ENCODE data around the gene FDX1. TPM values are rescaled to one million over a fixed set of nuclear protein-coding genes. Genes with fewer than 3 reads are reported as not detected.
A peak's percentile ranks its signal among the peaks of the same experiment; 100 is the strongest.

Gene FDX1
- total RNA-seq, 1 experiment from 2014 or later = 10.9 TPM

- no peak for DNase-seq (ENCODE audit: low read depth)
Measured at GRCh38 chr11:110431051-110431672, 1.4 kb downstream of the FDX1 start.

DNA sequence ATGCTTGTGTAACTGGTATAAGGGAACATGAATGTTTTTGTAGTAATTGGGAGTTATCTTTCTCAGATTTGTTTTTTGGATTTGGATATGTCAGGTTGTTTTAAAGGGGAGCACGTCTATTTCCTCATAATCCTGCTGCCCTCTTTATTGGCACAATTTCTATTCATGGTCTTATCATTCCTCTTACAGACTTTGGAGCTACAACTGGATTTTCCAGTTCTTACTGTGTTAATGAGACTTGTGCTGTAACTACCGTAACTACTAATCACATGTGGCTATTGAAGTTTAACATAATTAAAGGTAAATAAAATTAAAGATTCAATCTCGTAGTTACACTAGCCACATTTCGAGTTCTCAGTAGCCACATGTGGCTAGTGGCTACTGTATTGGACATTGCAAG lies 1.9 kb downstream of the FDX1 start:
- DNase-seq (ENCODE audit: low read depth) = no peak

GRCh38 chr11:110432713-110433392 lies 3.1 kb downstream of the FDX1 start:
- DNase-seq (ENCODE audit: low read depth) = peak; percentile 6

DNA sequence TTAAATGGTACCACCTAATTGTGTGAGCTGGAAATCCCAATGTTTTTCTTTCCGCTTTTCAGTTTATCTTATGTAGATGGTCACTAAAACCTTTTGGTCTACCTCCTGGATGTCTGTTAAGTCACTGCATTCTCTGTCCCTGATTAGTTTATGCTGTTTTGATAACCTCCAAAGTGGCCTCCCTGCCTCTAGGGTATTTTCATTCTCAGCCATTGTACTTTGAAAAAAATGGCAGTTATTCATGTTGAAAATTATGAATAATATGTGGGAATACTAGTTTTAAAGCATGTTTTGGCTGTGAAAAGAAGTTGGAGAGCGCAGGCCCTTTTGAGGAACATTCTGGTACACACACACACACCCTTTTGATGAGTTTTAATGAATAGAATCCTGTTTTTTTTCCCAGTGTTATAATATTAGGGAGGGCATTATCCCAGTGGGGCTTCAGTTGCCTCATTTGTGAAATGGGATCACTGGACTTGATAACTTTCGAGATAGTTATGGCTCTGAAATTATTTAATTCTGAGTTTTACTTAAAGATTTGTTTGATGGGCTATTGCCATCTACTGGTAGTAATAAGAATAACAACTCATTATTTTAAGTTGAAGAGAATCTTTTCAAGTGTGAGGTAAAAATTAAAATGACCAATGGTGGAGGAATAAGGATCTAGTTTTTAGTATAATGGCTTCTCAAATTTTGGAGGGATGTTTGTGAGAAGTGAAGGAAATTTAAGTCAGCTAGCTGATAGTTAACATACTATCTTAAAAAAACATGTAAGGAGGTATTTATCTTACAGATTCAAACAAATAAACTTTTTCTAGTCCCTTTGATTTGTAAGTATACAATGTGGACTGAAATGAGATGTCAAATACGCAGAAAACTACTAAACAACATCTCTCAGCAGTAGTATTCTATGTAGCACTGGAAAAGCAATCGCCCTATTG lies 3.9 kb downstream of the FDX1 start:
- DNase-seq (ENCODE audit: low read depth) = peak; percentile 4

GRCh38 chr11:110434952-110435779 lies 5.4 kb downstream of the FDX1 start:
- no peak for DNase-seq (ENCODE audit: low read depth)

- DNase-seq (ENCODE audit: low read depth) = no peak
Measured at GRCh38 chr11:110435780-110436717, 6.3 kb downstream of the FDX1 start.

- no peak for DNase-seq (ENCODE audit: low read depth)
Measured at GRCh38 chr11:110438017-110438416, 8.3 kb downstream of the FDX1 start.

DNA sequence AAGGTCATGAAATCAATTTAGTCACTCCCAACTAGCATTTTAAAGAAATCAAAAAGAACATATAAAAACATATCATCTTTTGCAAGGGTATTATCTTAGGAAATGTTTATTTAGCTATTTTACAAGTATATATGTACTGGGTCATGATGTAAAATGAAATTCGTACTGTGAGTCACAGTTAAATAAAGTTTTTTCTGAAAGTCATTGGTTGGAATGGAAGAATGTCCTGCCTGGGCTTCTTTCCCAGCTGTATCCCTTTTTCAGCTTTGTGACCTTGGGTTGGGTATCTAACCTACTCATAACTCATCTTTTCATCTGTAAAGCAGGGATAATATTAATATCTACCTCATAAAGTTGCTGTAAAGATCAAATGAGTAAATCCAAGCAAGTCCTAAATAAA lies 15.7 kb downstream of the FDX1 start:
- DNase-seq (ENCODE audit: low read depth) = no peak

GRCh38 chr11:110446061-110446460 lies 16.3 kb downstream of the FDX1 start:
- no peak for DNase-seq (ENCODE audit: low read depth)

DNA sequence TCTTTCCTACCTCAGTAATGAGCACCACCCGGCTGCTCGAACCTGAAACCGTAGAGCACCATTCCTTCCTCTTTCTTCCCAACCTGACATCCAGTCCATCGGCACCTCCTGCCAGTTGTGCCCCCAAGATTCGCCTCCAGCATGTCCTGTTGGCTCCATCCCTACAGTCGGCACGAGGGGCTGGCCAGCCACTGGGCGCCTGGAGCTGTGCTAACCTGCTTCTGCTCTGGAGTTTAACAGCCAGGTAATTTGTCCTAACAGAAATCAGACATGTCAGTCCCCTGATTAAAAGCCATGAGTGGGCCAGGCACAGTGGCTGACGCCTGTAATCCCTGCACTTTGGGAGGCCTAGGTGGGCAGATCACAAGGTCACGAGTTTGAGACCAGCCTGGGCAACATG lies 16.8 kb downstream of the FDX1 start:
- no peak for DNase-seq (ENCODE audit: low read depth)

- DNase-seq (ENCODE audit: low read depth) = no peak
Measured at GRCh38 chr11:110447343-110447742, 17.6 kb downstream of the FDX1 start.

- DNase-seq (ENCODE audit: low read depth) = no peak
Measured at GRCh38 chr11:110447897-110448745, 18.4 kb downstream of the FDX1 start.

DNA sequence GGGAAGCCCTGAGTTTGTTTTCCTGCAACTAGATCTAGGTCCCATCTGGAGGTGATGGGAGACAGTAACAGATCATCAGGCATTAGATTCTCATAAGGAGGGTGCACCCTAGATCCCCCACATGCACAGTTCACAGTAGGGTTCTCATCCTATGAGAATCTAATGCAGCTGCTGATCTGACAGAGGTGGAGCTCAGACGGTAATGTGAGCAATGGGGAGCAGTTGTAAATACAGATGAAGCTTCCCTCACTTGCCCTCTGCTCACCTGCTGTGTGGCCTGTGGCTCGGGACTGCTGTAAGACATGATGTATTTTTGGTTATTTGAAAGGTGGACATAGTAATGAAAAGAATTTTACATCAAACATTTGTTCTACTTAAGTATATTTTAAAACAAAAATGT lies 20.5 kb downstream of the FDX1 start:
- DNase-seq (ENCODE audit: low read depth) = no peak

DNA sequence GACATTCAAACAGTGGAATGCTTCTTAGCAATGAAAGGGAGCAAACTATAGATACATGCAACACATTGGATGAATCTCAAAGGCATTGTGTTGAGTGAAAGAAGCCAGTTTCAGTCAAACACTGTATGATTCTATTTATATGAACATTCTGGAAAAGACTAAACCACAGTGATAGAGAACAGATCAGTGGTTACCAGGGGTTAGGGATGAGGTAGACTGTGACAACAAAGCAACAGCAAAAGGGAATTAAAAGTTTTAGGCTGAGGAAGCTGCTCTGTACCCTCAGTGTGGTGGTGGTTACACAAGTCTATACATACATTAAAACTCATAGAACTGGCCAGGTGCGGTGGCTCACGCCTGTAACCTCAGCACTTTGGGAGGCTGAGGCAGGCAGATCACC lies 23.0 kb downstream of the FDX1 start:
- DNase-seq (ENCODE audit: low read depth) = no peak

GRCh38 chr11:110453684-110454354 lies 24.1 kb downstream of the FDX1 start:
- no peak for DNase-seq (ENCODE audit: low read depth)

DNA sequence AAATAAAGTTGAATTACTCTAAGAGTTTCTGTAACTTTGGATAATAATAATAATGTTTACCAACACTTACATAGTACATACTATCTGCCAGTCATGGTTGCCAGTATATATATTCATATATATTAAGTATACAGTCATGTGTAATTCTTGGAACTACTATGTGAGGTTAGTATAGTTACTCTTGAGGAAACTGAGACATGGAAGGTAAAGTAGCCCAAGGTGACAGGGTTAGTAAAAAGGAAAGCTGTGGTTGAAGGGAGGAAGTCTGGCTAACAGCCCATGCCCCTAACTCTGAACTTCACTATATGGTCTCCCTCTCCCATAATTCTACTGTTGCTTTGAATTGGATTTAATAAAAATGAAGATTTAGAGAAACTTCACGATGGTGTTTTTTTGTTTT lies 24.9 kb downstream of the FDX1 start:
- no peak for DNase-seq (ENCODE audit: low read depth)

DNA sequence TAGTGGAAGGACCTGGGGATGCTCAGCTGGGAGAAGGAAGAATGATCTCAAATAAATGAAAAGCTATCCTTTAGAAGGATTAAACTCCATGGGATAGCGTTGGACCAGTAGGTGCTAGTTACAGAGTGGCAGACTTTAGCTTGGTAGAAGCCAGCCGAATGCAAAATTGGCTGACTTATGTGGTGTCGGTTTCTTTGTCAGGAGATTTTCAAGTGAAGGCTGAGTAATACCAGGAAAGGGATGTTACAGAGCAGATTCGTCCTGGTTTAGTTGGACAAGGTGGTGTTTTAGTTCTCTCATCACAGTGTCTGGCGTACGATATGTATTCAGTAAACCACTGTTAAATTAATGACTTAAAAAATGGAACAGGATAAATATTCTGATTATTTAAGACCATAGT lies 26.0 kb downstream of the FDX1 start:
- no peak for DNase-seq (ENCODE audit: low read depth)

GRCh38 chr11:110463153-110463552 lies 33.4 kb downstream of the FDX1 start:
- peak; percentile 14 for DNase-seq (ENCODE audit: low read depth)

- DNase-seq (ENCODE audit: low read depth) = no peak
Measured at GRCh38 chr11:110465231-110465630, 35.5 kb downstream of the FDX1 start.
